Activated CD4-positive, CD25-positive, alpha-beta regulatory T cell (primary cell): ENCODE data around the gene CLMP.
"Not testable (repeated sequence)": the region's sequence is repeated elsewhere in the genome, so short reads cannot be mapped to it uniquely, and the experiment has no call there.

Experiments used
- DNase-seq, 4 experiments: peaks; one replicate each; lab custom pipeline; 2025; lab: John Stamatoyannopoulos, UW

The CLMP gene

DNA sequence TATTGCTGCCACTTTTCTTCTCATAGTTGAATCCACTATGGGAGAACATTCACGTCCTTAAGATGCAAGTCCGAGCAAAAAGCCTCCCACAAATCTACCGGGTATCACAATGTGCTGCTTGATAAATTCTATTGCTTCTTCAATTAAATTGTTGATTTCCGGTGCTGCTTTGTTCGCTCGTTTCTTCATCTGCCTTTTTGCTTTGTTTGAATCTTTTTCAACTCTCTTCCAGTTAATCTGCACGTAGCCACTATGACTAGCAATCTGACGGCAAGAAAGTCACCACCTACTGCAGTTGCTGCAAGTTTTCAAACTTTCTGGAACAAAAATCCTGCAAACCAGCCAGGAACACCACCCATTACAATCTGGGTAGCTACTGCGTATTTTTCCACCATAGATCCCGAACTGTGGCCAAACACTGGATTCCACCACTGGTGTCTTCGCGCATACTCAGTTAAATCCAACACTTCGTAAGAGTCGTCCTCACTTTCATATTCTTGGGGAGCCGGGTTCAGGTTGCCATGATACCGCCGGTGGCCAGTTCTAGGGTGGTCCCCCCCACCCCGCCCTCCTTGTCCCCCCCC is 59.1 kb downstream of the CLMP start:
- no peak for DNase-seq

DNA sequence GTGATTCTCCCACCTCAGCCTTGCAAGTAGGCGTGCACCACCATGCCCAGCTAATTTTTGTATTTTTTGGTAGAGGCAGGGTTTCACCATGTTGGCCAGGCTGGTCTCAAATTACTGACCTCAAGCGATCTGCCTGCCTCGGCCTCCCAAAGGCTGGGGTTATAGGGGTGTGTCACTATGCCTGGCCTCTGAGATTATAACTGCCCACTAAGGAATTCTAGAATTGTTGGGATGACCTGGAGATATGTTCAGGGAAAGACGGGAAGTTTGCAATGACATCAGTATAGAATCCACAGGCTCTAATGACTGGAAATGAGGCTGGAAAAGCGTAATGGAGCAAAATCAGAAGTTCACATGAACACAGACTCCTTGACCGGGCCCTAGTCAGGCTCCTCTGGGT is 62.2 kb downstream of the CLMP start:
- DNase-seq = no peak

DNA sequence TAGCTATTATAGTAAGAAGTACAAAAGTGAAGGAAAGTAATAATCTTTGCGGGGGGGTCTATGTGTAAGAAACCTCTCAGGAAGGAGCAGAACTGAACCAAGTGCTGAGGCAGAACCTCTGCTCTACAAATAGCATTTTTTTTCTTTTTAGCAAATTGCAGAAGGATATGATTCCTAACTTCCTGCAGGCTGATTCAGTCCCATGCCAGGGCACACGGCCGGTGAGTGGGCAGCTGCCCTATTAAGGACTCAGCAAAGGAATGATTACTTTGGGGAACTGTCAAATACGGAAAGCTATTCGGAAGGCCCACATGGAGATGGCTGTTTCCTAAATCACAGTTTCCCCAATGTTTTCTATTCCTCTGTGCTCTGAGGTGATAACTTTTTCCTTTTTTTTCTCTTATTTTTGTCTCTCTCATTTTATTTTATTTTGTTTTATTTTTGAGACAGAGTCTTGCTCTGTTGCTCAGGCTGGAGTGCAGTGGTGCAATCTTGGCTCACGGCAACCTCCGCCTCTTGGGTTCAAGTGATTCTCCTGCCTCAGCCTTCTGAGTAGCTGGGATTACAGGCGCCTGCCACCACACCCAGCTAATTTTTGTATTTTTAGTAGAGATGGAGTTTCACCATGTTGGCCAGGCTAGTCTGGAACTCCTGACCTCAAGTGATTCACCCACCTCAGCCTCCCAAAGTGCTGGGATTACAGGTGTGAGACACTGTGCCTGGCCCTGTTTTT is 62.8 kb downstream of the CLMP start:
- not testable (repeated sequence) for DNase-seq

DNA sequence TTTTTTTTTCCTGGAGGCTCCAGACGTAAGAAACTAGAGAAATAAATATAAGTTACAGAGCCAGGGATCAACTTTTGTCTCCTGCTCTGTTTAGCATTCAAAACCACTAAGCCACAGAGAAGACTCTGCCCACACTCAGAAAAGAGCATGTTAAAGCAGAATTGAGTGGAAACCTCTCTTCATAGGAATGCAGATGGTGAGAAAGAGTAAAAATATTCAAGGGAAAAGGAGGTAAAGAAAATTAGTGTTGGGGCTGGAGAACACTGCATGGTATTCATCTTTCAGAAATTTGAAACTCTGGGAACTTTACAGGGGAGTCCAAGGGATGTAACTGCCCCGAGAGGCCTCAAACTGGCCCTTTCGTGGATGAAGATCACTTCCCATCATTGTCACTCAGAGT is 65.1 kb downstream of the CLMP start:
- no peak for DNase-seq

DNA sequence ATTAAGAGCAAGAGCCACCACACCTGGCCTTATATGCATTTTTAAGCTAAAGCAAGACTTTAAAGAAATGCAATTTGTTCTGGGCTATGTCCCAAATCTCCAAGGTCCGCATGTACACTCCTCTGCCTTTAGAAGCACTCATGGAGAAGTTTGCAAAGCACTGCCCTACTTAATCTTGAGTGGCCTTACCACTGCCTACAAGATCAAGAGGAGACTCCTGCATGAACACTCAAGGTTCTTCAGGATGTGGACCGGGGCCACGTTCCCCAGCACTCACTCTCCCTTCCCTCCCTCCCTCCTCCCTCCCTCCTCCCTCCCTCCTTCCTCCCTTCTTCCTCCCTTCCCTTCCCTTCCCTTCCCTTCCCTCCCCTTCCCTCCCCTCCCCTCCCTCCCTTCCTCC is 69.9 kb downstream of the CLMP start:
- DNase-seq = no peak

DNA sequence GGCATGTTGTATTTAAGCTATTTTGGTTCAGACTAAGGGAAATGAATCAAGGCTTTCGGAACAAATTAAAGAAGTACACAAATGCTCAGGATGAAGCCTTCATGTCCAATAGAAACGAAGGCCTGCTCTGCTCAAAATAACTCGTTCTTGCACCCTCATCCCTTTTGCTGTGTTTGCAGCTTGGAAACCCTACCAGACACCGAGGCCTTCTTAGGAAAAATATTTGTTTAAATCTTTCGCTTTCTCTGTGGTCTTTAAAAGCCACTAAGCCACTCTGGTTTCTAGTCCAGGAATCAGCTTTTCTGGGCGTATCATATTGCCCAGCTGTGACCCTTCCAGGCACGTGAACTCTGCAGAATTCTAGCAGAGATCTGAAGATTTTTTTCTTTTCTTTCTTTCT is 72.2 kb downstream of the CLMP start:
- DNase-seq = no peak

DNA sequence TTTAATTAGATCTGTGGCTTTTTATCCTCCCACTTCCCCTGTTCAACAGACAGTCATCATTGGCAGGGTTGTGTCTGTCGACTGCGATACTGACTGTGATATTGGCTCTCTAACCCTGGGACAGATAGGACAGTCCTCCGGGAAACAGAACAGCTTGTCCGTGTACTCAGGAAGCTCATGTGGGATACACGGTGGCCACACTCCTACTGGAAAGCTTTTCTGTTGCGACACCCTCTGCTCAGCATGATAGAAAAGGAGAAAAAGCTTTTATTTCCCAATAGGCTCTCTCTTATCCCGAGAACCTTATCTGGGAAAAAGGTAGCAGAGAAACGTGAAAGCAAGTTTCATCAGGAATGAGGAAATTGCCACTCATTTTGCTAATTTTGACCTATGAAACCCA is 72.7 kb downstream of the CLMP start:
- DNase-seq = no peak

DNA sequence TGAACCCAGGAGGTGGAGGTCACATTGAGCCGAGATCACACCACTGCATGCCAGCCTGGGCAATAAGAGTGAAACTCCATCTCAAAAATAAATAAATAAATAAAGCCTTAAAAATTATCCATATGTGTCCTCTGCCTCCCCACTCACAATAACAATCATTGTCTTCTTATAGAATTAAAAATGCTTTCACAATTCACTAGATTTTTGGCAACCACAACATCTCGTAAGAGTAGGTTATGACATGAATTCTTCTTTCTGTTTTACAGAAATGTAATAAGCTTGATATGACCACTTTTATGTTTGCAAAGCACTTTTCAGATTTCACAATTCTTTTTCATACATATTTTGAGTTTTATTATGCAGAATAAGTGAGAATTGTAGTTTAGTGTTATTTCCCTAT is 78.6 kb downstream of the CLMP start:
- no peak for DNase-seq

DNA sequence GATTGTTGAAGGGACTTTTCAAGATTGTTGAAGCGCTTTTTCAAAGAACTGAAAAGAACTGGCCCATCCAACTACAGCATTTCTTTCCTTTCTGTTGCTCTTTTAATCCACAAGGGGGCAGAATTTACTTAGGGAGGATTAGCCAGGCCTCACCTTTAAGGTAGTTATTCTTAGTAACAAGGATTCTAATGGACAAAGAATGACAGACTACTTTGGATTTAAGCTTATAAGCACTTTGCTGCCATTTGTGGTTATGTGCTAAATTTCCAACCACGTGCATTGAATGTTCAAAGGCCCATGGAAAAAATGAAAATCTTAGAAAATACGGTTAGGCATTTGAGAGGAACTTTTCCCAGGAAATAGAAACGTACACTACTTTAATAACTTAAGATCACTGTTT is 83.6 kb downstream of the CLMP start:
- DNase-seq = no peak

DNA sequence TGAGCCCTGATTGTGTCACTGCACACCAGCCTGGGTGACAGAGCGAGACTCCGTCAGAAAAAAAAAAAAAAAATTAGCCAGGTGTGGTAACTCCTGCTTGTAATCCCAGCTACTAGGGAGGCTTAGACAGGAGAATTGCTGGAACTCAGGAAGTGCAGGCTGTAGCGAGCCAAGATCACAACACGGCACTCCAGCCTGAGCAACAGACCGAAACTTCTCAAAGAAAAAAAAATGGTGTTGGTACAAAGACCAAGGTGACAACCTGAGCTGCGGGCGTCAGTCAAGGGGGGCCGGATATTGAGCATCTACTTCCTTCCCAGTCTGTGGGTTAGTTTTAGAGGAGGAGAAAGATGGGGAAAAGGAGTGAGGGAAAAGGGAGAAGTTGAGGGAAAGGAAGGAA is 84.7 kb downstream of the CLMP start:
- no peak for DNase-seq

DNA sequence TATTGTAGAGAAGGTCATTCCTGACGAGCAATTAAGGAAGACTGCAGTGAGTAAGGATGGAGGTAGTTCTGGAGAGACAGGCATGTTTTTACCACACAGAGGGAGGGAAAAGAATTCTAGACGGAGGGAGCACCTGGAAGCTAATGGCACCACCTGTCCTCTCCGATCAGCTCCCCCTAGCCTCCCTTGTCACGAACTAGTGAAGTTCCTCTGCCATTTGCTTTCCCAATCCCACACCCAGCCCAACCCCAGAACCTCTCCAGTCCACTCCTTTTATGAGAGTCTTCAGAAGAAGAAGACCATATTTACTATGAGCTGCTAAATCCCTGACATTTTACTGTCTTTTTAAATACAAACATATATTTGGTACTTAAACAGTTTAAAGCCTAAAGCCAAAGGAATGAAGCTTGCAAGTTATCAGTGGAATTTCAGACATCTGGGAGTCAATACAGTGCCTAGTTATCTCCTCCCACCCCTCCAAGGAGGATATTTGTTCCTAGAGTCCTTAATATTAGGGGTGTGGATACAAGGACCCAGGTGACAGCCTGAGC is 87.0 kb downstream of the CLMP start:
- no peak for DNase-seq

DNA sequence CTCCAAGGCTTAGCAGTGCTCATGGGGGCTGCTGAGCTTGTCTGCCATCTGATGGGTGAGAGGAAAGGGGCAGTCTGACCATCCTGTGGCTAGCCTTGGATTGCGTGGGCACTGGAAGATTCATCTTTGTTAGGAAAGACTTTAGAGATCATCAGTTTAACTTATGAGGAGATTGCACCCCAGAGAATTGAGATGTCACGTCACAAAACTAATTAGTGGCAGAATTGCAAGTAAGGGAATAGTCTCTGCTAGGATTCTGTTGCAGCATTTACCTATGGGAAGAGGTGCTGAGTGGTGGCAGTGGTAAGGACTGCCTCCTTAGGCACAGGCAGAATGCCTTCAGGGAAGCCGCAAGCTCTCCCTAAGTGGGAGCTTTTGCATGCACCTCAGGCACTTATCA is 90.4 kb downstream of the CLMP start:
- DNase-seq = no peak

DNA sequence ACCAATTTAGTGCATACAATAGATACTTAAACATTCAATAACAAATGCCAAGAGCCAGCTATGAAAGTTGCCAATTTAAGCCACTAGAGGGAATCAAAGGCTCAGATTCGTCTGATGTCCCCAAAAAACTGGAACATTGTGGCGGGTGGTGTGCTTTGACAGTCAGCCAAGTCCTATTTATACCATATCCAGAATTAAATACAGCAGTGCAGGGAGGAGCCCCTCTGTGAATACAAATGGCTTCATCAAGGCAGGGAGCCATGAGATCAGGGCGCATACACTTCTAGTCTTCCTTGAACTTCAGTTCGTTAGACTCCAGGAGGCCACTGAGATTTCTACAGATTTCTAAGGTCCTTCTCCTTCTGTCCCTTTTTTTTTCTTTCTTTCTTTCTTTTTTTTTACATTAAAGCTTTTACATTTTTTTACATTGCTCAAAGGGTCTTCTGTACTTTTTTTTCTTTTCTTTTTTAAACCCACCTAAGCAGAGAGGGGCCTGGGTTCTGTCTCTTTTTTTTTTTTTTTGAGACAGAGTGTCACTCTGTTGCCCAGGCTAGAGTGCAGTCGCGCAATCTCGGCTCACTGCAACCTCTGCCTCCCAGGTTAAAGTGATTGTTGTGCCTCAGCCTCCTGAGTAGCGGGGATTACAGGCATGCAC is 91.6 kb downstream of the CLMP start:
- DNase-seq = no peak

DNA sequence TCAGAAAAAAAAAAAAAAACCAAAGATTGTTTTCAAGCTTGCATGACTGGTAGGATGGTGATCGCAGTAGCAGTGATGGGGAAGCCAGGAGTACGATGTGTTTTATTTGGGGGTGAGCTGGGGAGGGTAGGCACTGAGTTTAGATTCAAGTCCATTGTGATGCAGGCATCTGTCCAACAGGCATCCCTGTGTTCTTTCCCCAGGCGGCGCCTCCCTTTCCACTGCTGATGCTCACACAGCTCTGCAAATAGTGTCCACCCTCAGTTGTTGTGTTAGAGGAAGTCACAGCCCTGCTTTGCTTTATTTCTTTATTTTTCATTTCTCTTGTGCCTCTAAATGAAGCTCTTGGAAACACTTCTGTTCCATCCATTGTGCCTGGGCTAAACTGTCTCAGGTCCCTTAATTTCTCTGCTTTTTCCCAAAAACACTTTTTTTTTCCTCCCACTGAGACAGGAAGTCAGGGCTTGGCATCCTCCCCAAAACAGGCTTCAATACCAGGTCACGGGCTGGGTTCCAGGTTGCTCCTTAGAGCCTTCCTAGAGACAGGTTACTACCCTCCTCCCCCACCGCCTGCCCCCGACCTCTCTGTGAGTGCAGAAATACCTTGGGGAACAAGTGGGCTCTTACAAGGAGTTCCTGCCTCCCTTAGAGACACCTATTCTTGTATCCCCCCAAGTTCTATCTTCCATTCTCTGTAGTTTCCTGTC is 94.5 kb downstream of the CLMP start:
- no peak for DNase-seq

DNA sequence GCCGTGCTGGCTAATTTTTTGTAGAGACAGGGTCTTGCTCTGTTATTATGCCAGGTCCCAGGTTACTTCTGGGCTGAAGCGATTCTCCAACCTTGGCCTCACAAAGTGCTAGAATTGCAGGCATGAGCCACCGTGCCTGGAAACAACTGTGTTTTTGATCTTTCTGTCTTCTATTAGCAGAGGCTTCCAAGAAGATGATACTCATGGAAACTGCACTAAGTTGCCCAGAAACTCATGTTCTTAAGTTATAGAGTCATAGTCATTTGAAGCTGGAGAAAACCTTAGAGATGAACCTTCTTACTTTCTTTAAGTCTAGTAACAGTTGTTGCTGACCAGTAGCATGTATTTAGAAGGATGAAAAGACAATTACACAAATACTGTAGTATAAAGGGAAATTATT is 96.1 kb downstream of the CLMP start:
- DNase-seq = no peak

DNA sequence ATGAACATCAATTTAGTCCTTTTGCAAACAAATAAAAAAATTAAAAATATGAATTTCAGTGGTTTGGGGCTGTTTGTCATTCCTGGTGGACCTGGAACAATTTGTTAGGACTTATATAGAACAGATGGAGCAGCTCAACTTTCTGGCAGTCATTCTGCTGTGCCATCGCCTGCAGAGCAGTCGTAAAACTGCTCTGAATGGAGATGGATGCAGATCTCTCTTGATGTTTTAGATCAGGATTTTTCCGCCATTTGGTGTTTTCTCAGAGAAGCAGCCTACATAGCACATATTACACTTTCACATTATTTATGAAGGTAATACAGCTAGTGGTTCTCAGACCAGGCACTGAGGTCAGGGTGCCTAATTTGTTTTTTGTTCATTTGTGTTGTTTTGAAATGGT is 101.3 kb downstream of the CLMP start:
- no peak for DNase-seq

DNA sequence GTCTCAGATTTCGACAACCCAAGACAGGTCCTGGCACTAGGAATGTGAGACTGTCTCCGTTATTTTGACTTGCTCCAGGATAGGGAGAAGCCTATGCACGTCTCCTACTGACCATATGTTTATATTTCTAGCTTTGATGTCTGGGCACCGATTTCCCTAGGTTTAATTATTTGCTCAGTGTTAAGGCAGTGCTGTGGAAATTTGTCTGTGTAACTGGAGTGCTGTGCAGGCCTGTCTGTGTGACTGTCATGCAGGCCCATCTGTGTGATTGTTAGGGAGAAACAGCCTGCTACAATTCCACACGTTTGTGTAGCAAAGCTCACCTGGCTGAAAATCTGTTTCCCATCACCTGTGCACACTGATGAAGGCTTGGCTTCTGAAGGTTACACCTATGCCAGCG is 103.5 kb downstream of the CLMP start:
- DNase-seq = no peak

DNA sequence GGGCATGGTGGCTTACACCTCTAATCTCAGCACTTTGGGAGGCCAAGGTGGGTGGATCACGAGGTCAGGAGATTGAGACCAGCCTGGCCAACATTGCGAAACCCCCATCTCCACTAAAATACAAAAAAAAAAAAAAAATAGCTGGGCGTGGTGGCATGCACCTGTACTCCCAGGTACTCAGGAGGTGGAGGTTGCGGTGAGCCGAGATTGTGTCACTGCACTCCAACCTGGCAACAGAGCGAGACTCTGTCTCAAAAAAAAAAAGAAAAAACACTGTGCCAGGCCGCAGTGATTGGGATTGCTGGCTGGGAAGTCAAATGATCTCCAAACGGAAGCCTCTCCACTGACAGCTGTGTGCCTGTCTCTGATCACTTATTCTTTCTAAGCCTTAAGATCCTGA is 104.9 kb downstream of the CLMP start:
- not testable (repeated sequence) for DNase-seq

DNA sequence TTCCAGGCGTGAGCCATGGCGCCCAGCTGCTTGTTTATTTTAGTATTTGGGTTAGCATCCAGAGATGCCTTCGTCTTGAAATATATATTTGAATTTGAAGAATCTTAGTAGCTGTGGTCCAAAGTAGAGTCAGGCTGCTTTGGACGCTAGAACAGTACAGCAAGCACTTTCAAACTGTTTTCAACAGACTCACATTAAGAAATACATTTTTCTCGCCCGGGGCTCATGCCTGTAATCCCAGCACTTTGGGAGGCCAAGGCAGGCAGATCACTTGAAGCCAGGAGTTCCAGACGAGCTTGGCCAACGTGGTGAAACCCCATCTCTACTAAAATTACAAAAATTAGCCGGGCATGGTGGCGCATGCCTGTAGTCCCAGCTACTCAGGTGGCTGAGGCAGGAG is 106.2 kb downstream of the CLMP start:
- DNase-seq = not testable (repeated sequence)

DNA sequence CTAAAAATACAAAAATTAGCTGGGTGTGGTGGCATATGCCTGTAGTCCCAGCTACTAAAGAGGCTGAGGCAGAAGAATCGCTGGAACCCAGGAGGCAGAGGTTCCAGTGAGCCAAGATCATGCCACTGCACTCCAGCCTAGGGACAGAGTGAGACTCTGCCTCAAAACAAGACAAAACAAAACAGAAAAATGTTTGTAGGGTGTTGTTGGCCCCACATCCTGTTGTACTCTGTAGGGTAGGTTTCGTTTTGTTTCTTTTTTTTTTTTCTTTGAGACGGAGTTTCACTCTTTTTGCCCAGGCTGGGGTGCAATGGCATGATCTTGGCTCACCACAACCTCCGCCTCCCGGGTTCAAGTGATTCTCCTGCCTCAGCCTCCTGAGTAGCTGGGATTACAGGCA is 107.4 kb downstream of the CLMP start:
- not testable (repeated sequence) for DNase-seq

DNA sequence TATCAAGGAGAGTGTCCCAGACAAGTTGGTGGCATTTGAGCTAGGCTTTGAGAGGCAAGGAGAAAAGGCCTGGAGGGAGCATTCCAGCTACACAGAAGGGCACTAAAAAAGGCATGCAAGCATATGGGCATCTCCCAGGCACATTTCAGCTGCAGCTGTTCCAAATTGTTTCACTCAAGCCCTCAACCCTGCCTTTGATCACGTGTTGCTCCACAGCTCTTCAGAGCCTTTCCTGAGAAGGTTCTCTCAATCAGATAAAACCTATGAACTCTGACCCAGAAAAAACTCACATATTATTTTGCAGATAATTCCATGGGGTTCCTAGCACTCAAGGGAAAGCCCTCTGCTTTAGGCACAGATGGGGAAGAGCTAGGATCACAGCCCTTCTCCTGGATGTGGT is 108.7 kb downstream of the CLMP start:
- no peak for DNase-seq

DNA sequence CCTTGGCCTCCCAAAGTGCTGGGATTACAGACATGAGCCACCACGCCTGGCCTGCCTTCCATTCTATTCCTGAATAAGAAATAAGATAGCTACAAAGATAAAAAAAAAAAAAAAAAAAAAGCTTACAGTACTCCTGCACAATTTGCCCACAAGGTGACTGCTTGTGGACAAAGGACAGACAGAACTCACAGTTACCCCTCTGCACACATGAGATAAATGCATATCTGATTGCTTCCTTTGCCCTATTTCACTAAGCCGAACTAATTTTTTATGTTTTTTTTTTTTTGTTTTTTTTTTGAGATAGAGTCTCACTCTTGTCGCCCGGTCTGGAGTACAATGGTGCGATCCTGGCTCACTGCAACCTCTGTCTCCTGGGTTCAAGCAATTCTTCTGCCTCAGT is 109.6 kb downstream of the CLMP start:
- DNase-seq = no peak

DNA sequence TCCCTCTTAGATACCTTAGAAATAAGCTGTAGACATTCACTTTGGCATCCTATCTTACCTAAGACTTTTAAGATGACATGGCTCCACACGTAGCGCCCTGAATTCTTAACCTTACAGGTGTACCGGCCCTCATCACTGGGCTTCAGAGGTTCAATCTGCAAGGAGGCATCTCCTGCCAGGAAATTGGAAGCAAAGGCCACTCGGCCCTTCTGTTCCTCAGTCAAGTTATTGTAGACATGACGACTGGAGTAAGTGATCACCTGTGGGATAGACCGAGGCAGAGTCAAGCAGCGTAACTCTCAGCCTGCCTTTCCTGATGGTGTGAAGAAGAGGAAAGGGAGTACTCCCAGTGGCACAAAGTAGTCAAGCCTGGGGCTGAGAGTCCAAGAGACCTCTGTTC is 110.6 kb downstream of the CLMP start:
- no peak for DNase-seq
